Endothelial cell (in vitro differentiated cells): ENCODE measurements around the gene ZNF202. TPM values are rescaled to one million over a fixed set of nuclear protein-coding genes. Genes with fewer than 3 reads are reported as not detected.

ENCODE experiments used
- DNase-seq: peaks from one replicate; pipeline ENCODE4 v3.0.0; 2021; ENCODE audit warnings: low spot score
- H3K27ac Mint-ChIP-seq: one replicate; pipeline ENCODE4 v1.8.0; 2021; ENCODE audit warnings: mixed read lengths, inconsistent platforms; ENCODE audit not compliant: unreplicated experiment
- H3K27me3 Mint-ChIP-seq: one replicate; pipeline ENCODE4 v1.8.0; 2021; ENCODE audit warnings: mild to moderate bottlenecking, moderate library complexity, mixed read lengths, inconsistent platforms; ENCODE audit not compliant: unreplicated experiment
- H3K36me3 Mint-ChIP-seq: one replicate; pipeline ENCODE4 v1.8.0; 2021; ENCODE audit warnings: mild to moderate bottlenecking, low read depth, mixed read lengths, inconsistent platforms; ENCODE audit not compliant: unreplicated experiment
- H3K4me1 Mint-ChIP-seq: one replicate; pipeline ENCODE4 v1.8.0; 2021; ENCODE audit warnings: mild to moderate bottlenecking, mixed read lengths, inconsistent platforms; ENCODE audit not compliant: unreplicated experiment
- H3K4me3 Mint-ChIP-seq: one replicate; pipeline ENCODE4 v1.8.0; 2021; ENCODE audit warnings: mild to moderate bottlenecking, mixed read lengths, inconsistent platforms; ENCODE audit not compliant: unreplicated experiment
- H3K9me3 Mint-ChIP-seq: one replicate; pipeline ENCODE4 v1.8.0; 2021; ENCODE audit warnings: mixed read lengths, inconsistent platforms; ENCODE audit not compliant: unreplicated experiment
- CTCF ChIP-seq: fragments of 200-600 bp; sonication (generic); IDR thresholded peaks from one replicate; pipeline ENCODE4 v1.5.0; 2021; ENCODE audit warnings: antibody characterized with exemption; ENCODE audit not compliant: unreplicated experiment
- total RNA-seq: library from RNA; stranded (reverse); fragmentation: NEBNext Ultra II Directional; extraction: Animal tissue kit (Norgen Biotek cat#: 25700); gene quantifications from one replicate; pipeline ENCODE4 v1.2.1, GENCODE V29; 2021; ENCODE audit not compliant: unreplicated experiment

Gene ZNF202
- total RNA-seq, 1 donor from 2014 or later = 13.8 TPM

- peaks cover 2% of the 10 kb centered on the region for H3K4me1 Mint-ChIP-seq
- H3K4me3 Mint-ChIP-seq = no peak overlapping the region
- no peak overlapping the region for H3K27ac Mint-ChIP-seq
- H3K36me3 Mint-ChIP-seq = no peaks in the 10 kb centered on the region
- H3K9me3 Mint-ChIP-seq = no peaks in the 10 kb centered on the region
- TF ChIP-seq CTCF = no peak
- H3K27me3 Mint-ChIP-seq = no peaks in the 10 kb centered on the region
- no peak for DNase-seq
Measured at GRCh38 chr11:123677510-123677909, 64.0 kb downstream of the ZNF202 start.

- Mint-ChIP-seq H3K36me3 (no peaks in the 10 kb centered on the region), H3K4me3 (no peak overlapping the region), H3K27ac (no peak overlapping the region), H3K4me1 (peaks cover 2% of the 10 kb centered on the region), H3K27me3 (no peaks in the 10 kb centered on the region), H3K9me3 (no peaks in the 10 kb centered on the region)
- TF ChIP-seq CTCF = no peak
- DNase-seq = no peak
Measured at GRCh38 chr11:123674297-123674696, 67.2 kb downstream of the ZNF202 start.

Other genes with a start within 250 kb of the ZNF202 start
- gene SCN3B, start 87.0 kb downstream of the ZNF202 start, total RNA-seq = 34.1 TPM
- not detected for gene OR6X1, start 12.9 kb upstream of the ZNF202 start, total RNA-seq
- not detected for gene OR6M1, start 64.7 kb upstream of the ZNF202 start, total RNA-seq
- gene TMEM225, start 144.0 kb upstream of the ZNF202 start, total RNA-seq = not detected
- gene OR8D4, start 160.5 kb upstream of the ZNF202 start, total RNA-seq = not detected
- not detected for gene OR4D5, start 198.0 kb upstream of the ZNF202 start, total RNA-seq
- not detected for gene OR6T1, start 202.2 kb upstream of the ZNF202 start, total RNA-seq
- gene OR10S1, start 236.1 kb upstream of the ZNF202 start, total RNA-seq = not detected